Measurements from ENCODE around the gene MAP1LC3C.

DNA sequence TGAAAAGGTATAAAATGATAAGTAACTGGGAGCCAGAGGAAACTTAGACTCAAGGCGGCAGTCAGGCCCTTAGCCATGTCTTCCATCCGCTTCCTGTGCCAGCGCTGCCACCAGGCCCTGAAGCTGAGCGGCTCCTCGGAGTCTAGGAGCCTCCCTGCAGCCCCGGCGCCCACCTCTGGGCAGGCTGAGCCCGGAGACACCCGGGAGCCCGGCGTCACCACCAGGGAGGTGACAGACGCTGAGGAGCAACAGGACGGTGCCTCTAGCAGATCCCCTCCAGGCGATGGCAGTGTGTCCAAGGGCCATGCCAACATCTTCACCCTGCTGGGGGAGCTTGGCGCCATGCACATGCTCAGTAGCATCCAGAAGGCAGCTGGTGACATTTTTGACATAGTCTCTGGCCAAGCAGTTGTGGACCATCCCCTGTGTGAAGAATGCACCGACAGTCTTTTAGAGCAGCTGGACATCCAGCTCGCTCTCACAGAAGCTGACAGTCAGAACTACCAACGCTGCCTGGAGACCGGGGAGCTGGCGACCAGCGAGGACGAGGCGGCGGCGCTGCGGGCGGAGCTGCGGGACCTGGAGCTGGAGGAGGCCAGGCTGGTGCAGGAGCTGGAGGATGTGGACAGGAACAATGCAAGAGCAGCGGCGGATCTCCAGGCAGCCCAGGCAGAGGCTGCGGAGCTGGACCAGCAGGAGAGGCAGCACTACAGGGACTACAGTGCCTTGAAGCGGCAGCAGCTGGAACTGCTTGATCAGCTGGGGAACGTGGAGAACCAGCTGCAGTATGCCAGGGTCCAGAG, 41.0 kb downstream of the MAP1LC3C start, which contains the start of gene BECN2:
- TF ChIP-seq, protein P1, sequence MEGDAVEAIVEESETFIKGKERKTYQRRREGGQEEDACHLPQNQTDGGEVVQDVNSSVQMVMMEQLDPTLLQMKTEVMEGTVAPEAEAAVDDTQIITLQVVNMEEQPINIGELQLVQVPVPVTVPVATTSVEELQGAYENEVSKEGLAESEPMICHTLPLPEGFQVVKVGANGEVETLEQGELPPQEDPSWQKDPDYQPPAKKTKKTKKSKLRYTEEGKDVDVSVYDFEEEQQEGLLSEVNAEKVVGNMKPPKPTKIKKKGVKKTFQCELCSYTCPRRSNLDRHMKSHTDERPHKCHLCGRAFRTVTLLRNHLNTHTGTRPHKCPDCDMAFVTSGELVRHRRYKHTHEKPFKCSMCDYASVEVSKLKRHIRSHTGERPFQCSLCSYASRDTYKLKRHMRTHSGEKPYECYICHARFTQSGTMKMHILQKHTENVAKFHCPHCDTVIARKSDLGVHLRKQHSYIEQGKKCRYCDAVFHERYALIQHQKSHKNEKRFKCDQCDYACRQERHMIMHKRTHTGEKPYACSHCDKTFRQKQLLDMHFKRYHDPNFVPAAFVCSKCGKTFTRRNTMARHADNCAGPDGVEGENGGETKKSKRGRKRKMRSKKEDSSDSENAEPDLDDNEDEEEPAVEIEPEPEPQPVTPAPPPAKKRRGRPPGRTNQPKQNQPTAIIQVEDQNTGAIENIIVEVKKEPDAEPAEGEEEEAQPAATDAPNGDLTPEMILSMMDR (conservative IDR thresholded peaks at IDR 0.05; ENCODE audit: low read length) = no peak
- no peak for TF ChIP-seq EZH2phosphoT487 (IDR thresholded peaks at IDR 0.05; ENCODE audit: borderline replicate concordance, low read depth, low read length)

All from OCI-LY7 (cell line).